Measurements from ENCODE around the gene SULT2A1.

GRCh38 chr19:47832723-47833122 is 53.4 kb downstream of the SULT2A1 start:
- no peak for TF ChIP-seq POLR2A (IDR thresholded peaks at IDR 0.05)
- TF ChIP-seq CTCF (IDR thresholded peaks at IDR 0.05 in 8 of 11, conservative IDR thresholded peaks at IDR 0.05 in 3 of 11), result no peak

Measured in spleen (tissue), 7 donors.